Measurements from ENCODE around the gene ARPP19.

ARPP19 gene

GRCh38 chr15:52511084-52511483 lies 57.7 kb downstream of the ARPP19 start:
- no peak for DNase-seq

GRCh38 chr15:52509500-52510245 lies 59.2 kb downstream of the ARPP19 start:
- DNase-seq = no peak

- no peak for DNase-seq
These were observed 62.3 kb downstream of the ARPP19 start for GRCh38 chr15:52506549-52506948.

- peak; percentile 70 for DNase-seq
These were observed 63.7 kb downstream of the ARPP19 start for GRCh38 chr15:52505151-52505550.

- peak; percentile 78 for DNase-seq
These were observed 64.9 kb downstream of the ARPP19 start for GRCh38 chr15:52503788-52504496.

GRCh38 chr15:52502608-52503007 lies 66.2 kb downstream of the ARPP19 start:
- no peak for DNase-seq

GRCh38 chr15:52499506-52499905 lies 69.3 kb downstream of the ARPP19 start:
- DNase-seq = no peak

- no peak for DNase-seq
These were observed 70.1 kb downstream of the ARPP19 start for GRCh38 chr15:52498706-52499105.
